ENCODE results near the gene CPNE9. TPM values are rescaled to one million over a fixed set of nuclear protein-coding genes. Genes with fewer than 3 reads are reported as not detected.

Gene CPNE9
- total RNA-seq, 4 donors from 2014 or later = not detected

- intact Hi-C loops (cut with DNase I; ENCODE audit: low total_unique reads) = no loop called here
- Histone ChIP-seq H3K4me1 (no peaks in the 10 kb centered on the region), H3K36me3 (peaks cover 0 to 55% of the 10 kb centered on the region in 2 donors), H3K27ac (no peak overlapping the region), H3K4me3 (no peak overlapping the region), H3K27me3 (no peaks in the 10 kb centered on the region), H3K9me3 (no peaks in the 10 kb centered on the region)
- in situ Hi-C loops (cut with MboI; ENCODE audit: low sequenced_read_pairs in 4 of 4) = no loop called here
- ATAC-seq (no peak), DNase-seq (no peak)
- no peak for TF ChIP-seq POLR2A (IDR thresholded peaks at IDR 0.05)
- no peak for TF ChIP-seq CTCF (IDR thresholded peaks at IDR 0.05 in 4 of 5, conservative IDR thresholded peaks at IDR 0.05 in 1 of 5)
Observed at GRCh38 chr3:9757427-9757826, 53.8 kb downstream of the CPNE9 start.

- H3K4me1 ChIP-seq = no peaks in the 10 kb centered on the region
- no peak overlapping the region for H3K27ac ChIP-seq
- intact Hi-C loops (cut with DNase I; ENCODE audit: low total_unique reads) = no loop called here
- H3K36me3 ChIP-seq = peaks cover 0 to 37% of the 10 kb centered on the region in 2 donors
- ATAC-seq (no peak), DNase-seq (no peak)
- no peak overlapping the region for H3K4me3 ChIP-seq
- no peaks in the 10 kb centered on the region for H3K27me3 ChIP-seq
- TF ChIP-seq POLR2A (IDR thresholded peaks at IDR 0.05) (no peak), CTCF (IDR thresholded peaks at IDR 0.05 in 4 of 5, conservative IDR thresholded peaks at IDR 0.05 in 1 of 5) (no peak)
- no peaks in the 10 kb centered on the region for H3K9me3 ChIP-seq
- in situ Hi-C loops (cut with MboI; ENCODE audit: low sequenced_read_pairs in 4 of 4) = no loop called here
Observed at GRCh38 chr3:9760779-9761505, 57.3 kb downstream of the CPNE9 start.

GRCh38 chr3:9761919-9762318 lies 58.3 kb downstream of the CPNE9 start:
- H3K27ac ChIP-seq = no peak overlapping the region
- DNase-seq (no peak), ATAC-seq (no peak)
- intact Hi-C loops (cut with DNase I; ENCODE audit: low total_unique reads) (no loop called here), in situ Hi-C loops (cut with MboI; ENCODE audit: low sequenced_read_pairs in 4 of 4) (no loop called here)
- H3K9me3 ChIP-seq = no peaks in the 10 kb centered on the region
- H3K36me3 ChIP-seq = peaks cover 0 to 28% of the 10 kb centered on the region in 2 donors
- H3K4me3 ChIP-seq = no peak overlapping the region
- peaks cover 0 to under 1% of the 10 kb centered on the region in 2 donors for H3K4me1 ChIP-seq
- no peaks in the 10 kb centered on the region for H3K27me3 ChIP-seq
- TF ChIP-seq POLR2A (IDR thresholded peaks at IDR 0.05) = no peak
- TF ChIP-seq CTCF (IDR thresholded peaks at IDR 0.05 in 4 of 5, conservative IDR thresholded peaks at IDR 0.05 in 1 of 5) = no peak

GRCh38 chr3:9762871-9763270 lies 59.2 kb downstream of the CPNE9 start:
- no peak overlapping the region for H3K27ac ChIP-seq
- DNase-seq = no peak
- in situ Hi-C loops (cut with MboI; ENCODE audit: low sequenced_read_pairs in 4 of 4) = no loop called here
- H3K36me3 ChIP-seq = peaks cover 0 to 18% of the 10 kb centered on the region in 2 donors
- TF ChIP-seq CTCF (IDR thresholded peaks at IDR 0.05 in 4 of 5, conservative IDR thresholded peaks at IDR 0.05 in 1 of 5) = no peak
- no peak for TF ChIP-seq POLR2A (IDR thresholded peaks at IDR 0.05)
- no peak overlapping the region for H3K4me3 ChIP-seq
- H3K9me3 ChIP-seq = no peaks in the 10 kb centered on the region
- peaks cover 0 to 4% of the 10 kb centered on the region in 2 donors for H3K4me1 ChIP-seq
- ATAC-seq = no peak
- intact Hi-C loops (cut with DNase I; ENCODE audit: low total_unique reads) = no loop called here
- H3K27me3 ChIP-seq = no peaks in the 10 kb centered on the region

GRCh38 chr3:9765865-9766264 lies 62.2 kb downstream of the CPNE9 start:
- intact Hi-C loops (cut with DNase I; ENCODE audit: low total_unique reads) = no loop called here
- DNase-seq = no peak

More at GRCh38 chr3:9765865-9766264, 62.2 kb downstream of the CPNE9 start:
- Histone ChIP-seq H3K4me3 (no peak overlapping the region), H3K9me3 (no peaks in the 10 kb centered on the region), H3K36me3 (no peaks in the 10 kb centered on the region), H3K27me3 (no peaks in the 10 kb centered on the region), H3K27ac (no peak overlapping the region), H3K4me1 (peaks cover 9 to 11% of the 10 kb centered on the region in 2 donors)
- no peak for ATAC-seq
- in situ Hi-C loops (cut with MboI; ENCODE audit: low sequenced_read_pairs in 4 of 4) = no loop called here
- no peak for TF ChIP-seq CTCF (IDR thresholded peaks at IDR 0.05 in 4 of 5, conservative IDR thresholded peaks at IDR 0.05 in 1 of 5)
- no peak for TF ChIP-seq POLR2A (IDR thresholded peaks at IDR 0.05)
